Endothelial cell of hepatic sinusoid (primary cell): ENCODE results near the gene TANC1.

ENCODE experiments used
- in situ Hi-C: cut with HindIII; loops from 2 replicates; pipeline ENCODE4 v1.10.0; 2017; ENCODE audit warnings: low sequenced_read_pairs

TANC1 gene

DNA sequence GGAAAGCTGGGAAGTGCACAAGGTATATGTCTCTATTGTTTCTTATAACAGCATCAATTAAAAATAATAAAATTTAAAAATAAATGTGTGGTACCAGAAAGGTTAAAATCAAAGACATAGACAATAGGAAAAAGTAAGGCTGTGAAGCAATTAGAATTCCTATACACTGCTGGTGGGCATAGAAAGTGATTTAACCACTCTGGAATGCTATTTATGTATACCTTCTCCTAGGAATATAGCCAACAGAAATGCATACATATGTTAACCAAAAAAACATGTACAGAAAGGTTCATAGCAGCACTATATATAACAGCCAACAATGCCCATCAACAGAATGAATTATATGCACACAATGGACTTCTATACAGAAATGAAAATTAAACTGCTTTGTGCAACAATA is 275.1 kb downstream of the TANC1 start:
- in situ Hi-C loops = no loop called here

GRCh38 chr2:159246325-159246988 is 278.0 kb downstream of the TANC1 start:
- in situ Hi-C loops = no loop called here

- in situ Hi-C loops = no loop called here
These were observed 281.7 kb downstream of the TANC1 start for GRCh38 chr2:159249990-159250715.

DNA sequence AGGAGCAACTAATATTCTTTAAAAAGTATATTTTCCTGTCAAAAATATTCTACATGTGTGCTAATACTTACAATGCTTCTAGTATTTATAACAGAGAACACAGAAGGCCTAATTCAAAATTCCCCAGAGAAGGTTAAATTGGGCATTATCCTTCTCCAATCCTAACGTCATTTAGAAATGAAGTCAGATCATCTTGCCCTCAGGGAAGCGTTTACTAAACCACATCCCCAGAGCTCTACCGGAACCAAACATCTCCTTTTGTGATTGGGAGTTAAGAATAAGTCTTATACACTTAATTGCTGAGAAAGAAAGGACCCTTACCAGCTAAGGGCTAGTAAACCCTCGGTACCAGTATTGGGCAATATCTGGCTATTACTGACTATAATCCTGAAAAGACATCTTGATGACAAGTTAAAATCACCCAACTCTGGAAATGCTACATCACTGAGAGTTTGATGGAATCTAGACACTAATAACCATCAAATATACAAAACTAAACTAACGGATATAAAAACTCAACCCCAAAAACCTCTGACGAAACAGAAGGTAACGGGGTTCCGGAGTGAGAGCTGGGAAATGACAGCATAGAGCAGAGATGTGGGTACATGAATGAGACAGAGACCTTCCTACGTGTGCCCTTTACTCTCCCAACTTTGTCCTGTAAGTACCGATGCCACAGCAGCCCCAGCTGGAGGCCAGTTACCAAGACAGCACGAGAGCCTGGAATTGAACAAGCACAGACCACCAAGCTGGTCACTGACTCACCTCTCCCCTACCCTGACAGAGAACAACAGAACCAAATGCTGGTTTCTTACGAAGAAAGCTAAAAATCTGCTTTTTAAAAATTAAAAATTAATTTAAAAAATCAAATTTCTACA is 283.1 kb downstream of the TANC1 start:
- in situ Hi-C loops = no loop called here

DNA sequence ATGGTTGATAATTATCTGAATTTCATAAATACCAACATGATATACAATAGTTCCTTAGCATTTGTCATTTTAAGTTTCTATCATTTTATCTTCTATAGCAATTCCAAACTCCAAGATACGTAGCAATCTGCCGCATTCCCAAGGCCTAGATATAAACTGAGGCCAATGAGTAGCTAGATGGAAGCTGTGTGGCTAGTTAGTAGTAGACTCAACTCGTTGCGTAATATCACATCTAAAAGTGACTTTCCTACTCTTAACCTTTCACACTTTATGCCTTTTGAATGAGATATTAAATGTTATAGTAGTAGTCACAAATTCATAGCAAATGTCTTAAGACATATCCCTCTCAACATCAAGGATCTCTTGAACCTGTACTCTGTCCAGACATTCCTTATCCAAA is 284.5 kb downstream of the TANC1 start:
- in situ Hi-C loops = no loop called here

DNA sequence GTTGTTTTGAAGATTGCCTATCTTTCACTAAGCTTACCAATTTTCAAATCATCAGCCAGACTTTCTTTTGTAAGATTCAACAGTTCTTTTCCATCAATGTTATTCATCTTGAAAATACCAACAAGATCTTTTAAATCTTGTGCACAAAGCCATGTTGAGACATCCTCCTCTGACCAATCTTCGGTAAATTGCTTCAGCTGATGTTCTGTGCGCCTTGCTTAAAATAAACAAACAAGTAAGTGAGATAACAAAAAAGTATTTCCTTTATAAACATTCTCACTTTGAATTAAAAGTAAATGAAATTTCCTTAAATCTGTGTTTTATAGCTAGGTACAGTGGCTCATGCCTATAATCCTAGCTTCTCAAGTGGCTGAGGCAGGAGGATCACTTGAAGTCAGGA is 287.7 kb downstream of the TANC1 start:
- in situ Hi-C loops = no loop called here

DNA sequence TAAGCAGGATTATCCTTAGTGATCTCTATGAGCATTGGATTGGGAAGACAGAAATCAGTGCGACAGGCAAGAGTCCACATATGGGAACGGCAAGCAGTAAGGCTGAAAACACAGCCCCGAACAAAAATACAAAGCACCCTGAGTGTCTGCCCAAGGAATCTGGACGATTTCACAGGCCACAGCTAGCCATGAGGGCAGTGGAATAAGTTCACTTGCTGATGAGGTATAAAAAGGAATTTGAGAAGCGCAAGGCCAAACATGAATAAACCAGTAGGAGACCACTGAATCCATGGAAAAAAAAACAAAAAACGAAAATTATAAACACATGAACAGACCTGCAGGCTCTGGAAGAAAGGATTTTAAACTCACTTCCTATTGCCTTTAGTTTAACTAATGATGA is 293.8 kb downstream of the TANC1 start:
- in situ Hi-C loops = no loop called here

GRCh38 chr2:159262904-159263303 is 294.5 kb downstream of the TANC1 start:
- in situ Hi-C loops = no loop called here

GRCh38 chr2:159265171-159265576 is 296.7 kb downstream of the TANC1 start:
- in situ Hi-C loops = loop anchor here (5.0 kb wide), 1 partner anchor 43 kb away; no protein-coding TSS in a partner anchor

- in situ Hi-C loops = loop anchor here (5.0 kb wide), 1 partner anchor 44 kb away; no protein-coding TSS in a partner anchor
These were observed 298.1 kb downstream of the TANC1 start for GRCh38 chr2:159266554-159266953.

- in situ Hi-C loops = loop anchor here (5.0 kb wide), 1 partner anchor 46 kb away; no protein-coding TSS in a partner anchor
These were observed 299.5 kb downstream of the TANC1 start for GRCh38 chr2:159267921-159268320.

- in situ Hi-C loops = no loop called here
These were observed 302.4 kb downstream of the TANC1 start for GRCh38 chr2:159270744-159271379.

DNA sequence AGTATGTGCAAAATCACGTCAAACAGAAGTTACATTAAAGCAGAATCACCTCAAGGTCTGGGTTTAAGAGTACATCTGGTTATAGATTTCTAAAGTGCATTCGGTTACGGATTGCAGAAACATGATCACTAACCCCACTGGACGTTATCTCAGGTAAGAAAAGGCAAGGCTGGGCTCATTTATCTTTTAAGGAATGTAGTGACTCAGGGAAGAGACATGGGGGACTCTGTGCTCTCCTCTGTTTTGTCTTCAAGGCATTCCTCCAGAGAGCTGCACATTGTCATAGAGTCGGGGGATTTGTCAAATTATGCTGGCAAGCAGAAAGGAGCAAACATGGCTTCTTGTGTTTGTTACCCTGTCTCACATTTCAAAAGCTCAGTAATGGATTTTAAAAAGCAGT is 303.7 kb downstream of the TANC1 start:
- in situ Hi-C loops = no loop called here

DNA sequence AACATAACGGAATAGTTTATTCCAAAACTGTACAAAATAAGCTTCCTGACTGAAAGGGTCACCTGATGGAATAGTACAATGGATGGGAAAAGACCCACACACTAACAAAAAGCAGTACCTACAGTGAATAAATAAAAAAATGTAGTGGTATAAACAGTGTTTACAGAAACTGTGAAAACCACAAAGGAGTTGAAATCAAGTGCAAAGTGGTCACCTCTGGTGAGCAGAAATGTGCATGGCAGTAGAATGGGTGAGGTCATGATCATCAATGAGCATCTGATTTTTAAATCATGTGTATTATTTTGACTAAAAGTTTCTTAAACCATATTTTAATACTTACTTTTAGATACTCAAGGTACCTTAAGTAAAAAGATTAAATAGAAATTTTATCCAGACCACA is 306.7 kb downstream of the TANC1 start:
- in situ Hi-C loops = loop anchor here (5.0 kb wide), 1 partner anchor 42 kb away; no protein-coding TSS in a partner anchor

DNA sequence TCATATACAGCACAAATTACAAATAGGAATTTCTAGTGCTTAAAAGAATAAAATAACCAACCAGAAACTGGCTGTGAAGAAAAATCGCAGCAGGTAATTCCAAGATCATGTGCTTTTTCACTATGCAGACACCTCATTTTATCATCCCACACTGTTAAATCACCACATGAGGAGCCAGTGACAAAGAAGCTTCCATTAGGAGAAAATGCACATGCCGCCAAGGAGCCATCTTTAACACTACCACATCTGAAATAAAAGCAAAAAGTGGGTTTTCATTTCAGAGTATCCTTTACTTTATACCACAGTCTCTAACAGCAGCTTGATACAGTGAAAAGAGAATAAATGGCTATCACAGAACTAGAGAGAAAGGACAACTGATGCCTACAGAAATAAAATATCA is 311.3 kb downstream of the TANC1 start:
- in situ Hi-C loops = loop anchor here (5.0 kb wide), 1 partner anchor 38 kb away; no protein-coding TSS in a partner anchor

DNA sequence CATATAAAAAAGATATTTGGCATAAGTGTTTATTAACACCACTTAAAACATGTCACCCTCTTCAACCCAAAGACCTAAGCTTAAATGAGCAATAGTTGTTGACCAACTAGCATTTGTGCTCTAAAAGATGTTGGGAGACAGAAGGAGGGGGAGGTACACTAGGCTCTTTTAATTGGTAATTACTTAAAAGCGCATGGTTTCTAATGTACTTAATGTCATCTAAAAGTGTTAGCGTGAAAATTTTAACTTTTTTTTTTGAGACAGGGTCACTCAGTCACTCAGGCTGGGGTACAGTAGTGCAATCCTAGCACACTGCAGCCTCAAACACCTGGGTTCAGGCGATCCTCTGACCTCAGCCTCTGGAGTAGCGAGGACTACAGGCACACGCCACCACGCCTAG is 312.6 kb downstream of the TANC1 start:
- in situ Hi-C loops = no loop called here
